ENCODE data around the gene CHRM2.

The CHRM2 gene

DNA sequence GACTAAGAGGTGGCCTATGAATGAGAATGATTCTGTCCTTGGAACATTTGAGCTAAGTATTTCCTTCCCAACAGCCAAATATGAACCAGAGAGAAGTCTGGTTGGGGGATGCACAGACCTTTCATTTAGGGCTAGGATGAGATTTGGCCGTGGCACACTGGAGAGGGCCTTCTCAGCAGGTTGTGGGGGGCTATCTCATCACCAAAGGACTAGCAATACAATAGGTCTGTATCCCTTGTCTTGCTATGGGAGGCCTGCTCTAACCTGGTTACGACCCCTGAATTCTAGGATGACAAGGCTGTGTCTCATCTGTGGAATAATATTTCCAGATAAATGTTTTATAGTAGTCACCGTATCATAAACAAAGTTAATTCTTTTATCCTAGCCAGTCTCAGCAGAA is 133.0 kb downstream of the CHRM2 start:
- H3K9me3 ChIP-seq (ENCODE audit: control insufficient read depth, insufficient read depth, low read length), result no peaks in the 10 kb centered on the region
- H4K20me1 ChIP-seq (ENCODE audit: control insufficient read depth, insufficient read depth, low read depth, low read length), result no peaks in the 10 kb centered on the region
- no peak overlapping the region for H3K4me2 ChIP-seq (ENCODE audit: low read length)
- no peaks in the 10 kb centered on the region for H3K36me3 ChIP-seq (ENCODE audit: control insufficient read depth, low read length)
- H3K27ac ChIP-seq (ENCODE audit: low read depth, low read length), result no peak overlapping the region
- no peaks in the 10 kb centered on the region for H3F3A ChIP-seq (ENCODE audit: control insufficient read depth, insufficient read depth)
- H3K27me3 ChIP-seq (ENCODE audit: control insufficient read depth, low read length), result no peaks in the 10 kb centered on the region
- H3K9me2 ChIP-seq (replicated peaks; ENCODE audit: control insufficient read depth, low read length), result no peaks in the 10 kb centered on the region
- H3K4me1 ChIP-seq (ENCODE audit: control insufficient read depth, low read length), result no peaks in the 10 kb centered on the region
- H3K4me3 ChIP-seq (ENCODE audit: low read length), result no peak overlapping the region
- H3K79me2 ChIP-seq (ENCODE audit: control insufficient read depth, low read length), result no peaks in the 10 kb centered on the region
- TF ChIP-seq, protein P1, sequence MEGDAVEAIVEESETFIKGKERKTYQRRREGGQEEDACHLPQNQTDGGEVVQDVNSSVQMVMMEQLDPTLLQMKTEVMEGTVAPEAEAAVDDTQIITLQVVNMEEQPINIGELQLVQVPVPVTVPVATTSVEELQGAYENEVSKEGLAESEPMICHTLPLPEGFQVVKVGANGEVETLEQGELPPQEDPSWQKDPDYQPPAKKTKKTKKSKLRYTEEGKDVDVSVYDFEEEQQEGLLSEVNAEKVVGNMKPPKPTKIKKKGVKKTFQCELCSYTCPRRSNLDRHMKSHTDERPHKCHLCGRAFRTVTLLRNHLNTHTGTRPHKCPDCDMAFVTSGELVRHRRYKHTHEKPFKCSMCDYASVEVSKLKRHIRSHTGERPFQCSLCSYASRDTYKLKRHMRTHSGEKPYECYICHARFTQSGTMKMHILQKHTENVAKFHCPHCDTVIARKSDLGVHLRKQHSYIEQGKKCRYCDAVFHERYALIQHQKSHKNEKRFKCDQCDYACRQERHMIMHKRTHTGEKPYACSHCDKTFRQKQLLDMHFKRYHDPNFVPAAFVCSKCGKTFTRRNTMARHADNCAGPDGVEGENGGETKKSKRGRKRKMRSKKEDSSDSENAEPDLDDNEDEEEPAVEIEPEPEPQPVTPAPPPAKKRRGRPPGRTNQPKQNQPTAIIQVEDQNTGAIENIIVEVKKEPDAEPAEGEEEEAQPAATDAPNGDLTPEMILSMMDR (IDR thresholded peaks at IDR 0.05; ENCODE audit: low read depth, low read length, poor library complexity, severe bottlenecking), result no peak
- TF ChIP-seq EZH2phosphoT487 (IDR thresholded peaks at IDR 0.05; ENCODE audit: borderline replicate concordance, low read length), result no peak

DNA sequence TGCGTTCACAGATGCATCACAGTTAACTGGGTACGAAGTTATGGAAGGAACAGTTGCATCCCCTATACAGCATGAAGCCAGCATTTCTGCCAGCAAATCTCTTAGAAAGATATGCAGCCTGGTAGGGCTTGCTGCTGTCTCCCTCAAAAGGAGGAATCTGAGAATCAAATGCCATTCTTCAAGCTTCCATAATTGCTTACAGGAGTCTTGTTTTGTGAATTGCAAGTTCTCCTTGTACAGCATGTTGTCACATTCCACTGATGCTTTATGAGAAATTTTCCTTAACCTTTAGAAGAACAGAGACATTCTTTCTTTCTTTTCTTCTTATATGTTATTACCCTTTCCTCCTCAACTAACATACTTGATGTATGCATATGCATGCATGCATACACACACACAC is 134.6 kb downstream of the CHRM2 start:
- Histone ChIP-seq H3K79me2 (ENCODE audit: control insufficient read depth, low read length) (no peaks in the 10 kb centered on the region), H3K36me3 (ENCODE audit: control insufficient read depth, low read length) (no peaks in the 10 kb centered on the region), H4K20me1 (ENCODE audit: control insufficient read depth, insufficient read depth, low read depth, low read length) (no peaks in the 10 kb centered on the region), H3K27ac (ENCODE audit: low read depth, low read length) (no peak overlapping the region), H3F3A (ENCODE audit: control insufficient read depth, insufficient read depth) (no peaks in the 10 kb centered on the region), H3K4me1 (ENCODE audit: control insufficient read depth, low read length) (no peaks in the 10 kb centered on the region), H3K4me2 (ENCODE audit: low read length) (no peak overlapping the region), H3K4me3 (ENCODE audit: low read length) (no peak overlapping the region), H3K9me2 (replicated peaks; ENCODE audit: control insufficient read depth, low read length) (no peaks in the 10 kb centered on the region), H3K27me3 (ENCODE audit: control insufficient read depth, low read length) (no peaks in the 10 kb centered on the region), H3K9me3 (ENCODE audit: control insufficient read depth, insufficient read depth, low read length) (no peaks in the 10 kb centered on the region)
- TF ChIP-seq, protein P1 (IDR thresholded peaks at IDR 0.05; ENCODE audit: low read depth, low read length, poor library complexity, severe bottlenecking), result no peak
- TF ChIP-seq EZH2phosphoT487 (IDR thresholded peaks at IDR 0.05; ENCODE audit: borderline replicate concordance, low read length), result no peak

GRCh38 chr7:137003566-137003965 is 135.1 kb downstream of the CHRM2 start:
- TF ChIP-seq EZH2phosphoT487 (IDR thresholded peaks at IDR 0.05; ENCODE audit: borderline replicate concordance, low read length), result no peak
- TF ChIP-seq, protein P1 (IDR thresholded peaks at IDR 0.05; ENCODE audit: low read depth, low read length, poor library complexity, severe bottlenecking), result no peak
- Histone ChIP-seq H3K36me3 (ENCODE audit: control insufficient read depth, low read length) (no peaks in the 10 kb centered on the region), H3K4me2 (ENCODE audit: low read length) (no peak overlapping the region), H3K27me3 (ENCODE audit: control insufficient read depth, low read length) (no peaks in the 10 kb centered on the region), H3K4me3 (ENCODE audit: low read length) (no peak overlapping the region), H3K4me1 (ENCODE audit: control insufficient read depth, low read length) (no peaks in the 10 kb centered on the region), H3K9me3 (ENCODE audit: control insufficient read depth, insufficient read depth, low read length) (no peaks in the 10 kb centered on the region), H3K27ac (ENCODE audit: low read depth, low read length) (no peak overlapping the region), H3F3A (ENCODE audit: control insufficient read depth, insufficient read depth) (no peaks in the 10 kb centered on the region), H3K9me2 (replicated peaks; ENCODE audit: control insufficient read depth, low read length) (no peaks in the 10 kb centered on the region), H4K20me1 (ENCODE audit: control insufficient read depth, insufficient read depth, low read depth, low read length) (no peaks in the 10 kb centered on the region), H3K79me2 (ENCODE audit: control insufficient read depth, low read length) (no peaks in the 10 kb centered on the region)

GRCh38 chr7:137005873-137006272 is 137.4 kb downstream of the CHRM2 start:
- H3K9me3 ChIP-seq (ENCODE audit: control insufficient read depth, insufficient read depth, low read length), result no peaks in the 10 kb centered on the region
- H3K27ac ChIP-seq (ENCODE audit: low read depth, low read length), result no peak overlapping the region
- no peaks in the 10 kb centered on the region for H3F3A ChIP-seq (ENCODE audit: control insufficient read depth, insufficient read depth)
- H3K27me3 ChIP-seq (ENCODE audit: control insufficient read depth, low read length), result no peaks in the 10 kb centered on the region
- H3K4me2 ChIP-seq (ENCODE audit: low read length), result no peak overlapping the region
- no peaks in the 10 kb centered on the region for H3K4me1 ChIP-seq (ENCODE audit: control insufficient read depth, low read length)
- no peak overlapping the region for H3K4me3 ChIP-seq (ENCODE audit: low read length)
- H4K20me1 ChIP-seq (ENCODE audit: control insufficient read depth, insufficient read depth, low read depth, low read length), result no peaks in the 10 kb centered on the region
- no peaks in the 10 kb centered on the region for H3K36me3 ChIP-seq (ENCODE audit: control insufficient read depth, low read length)
- H3K79me2 ChIP-seq (ENCODE audit: control insufficient read depth, low read length), result no peaks in the 10 kb centered on the region
- no peaks in the 10 kb centered on the region for H3K9me2 ChIP-seq (replicated peaks; ENCODE audit: control insufficient read depth, low read length)
- no peak for TF ChIP-seq EZH2phosphoT487 (IDR thresholded peaks at IDR 0.05; ENCODE audit: borderline replicate concordance, low read length)
- TF ChIP-seq, protein P1 (IDR thresholded peaks at IDR 0.05; ENCODE audit: low read depth, low read length, poor library complexity, severe bottlenecking), result no peak
